HG03457 (cell line): Measurements from ENCODE around the gene SLC37A1.
A peak's percentile ranks its signal among the peaks of the same experiment; 100 is the strongest.

Experiments used
- ATAC-seq: cut with Tn5 transposase; IDR thresholded peaks from one replicate; pipeline ENCODE4 v1.9.1; 2021; ENCODE audit warnings: moderate number of reproducible peaks; ENCODE audit not compliant: unreplicated experiment

The SLC37A1 gene

GRCh38 chr21:42503711-42504110 lies 9.9 kb upstream of the SLC37A1 start:
- no peak for ATAC-seq

- ATAC-seq: no peak
Observed at GRCh38 chr21:42505090-42505726, 8.4 kb upstream of the SLC37A1 start.

- no peak for ATAC-seq
Observed at GRCh38 chr21:42507418-42507817, 6.2 kb upstream of the SLC37A1 start.

GRCh38 chr21:42508371-42508770 lies 5.3 kb upstream of the SLC37A1 start:
- no peak for ATAC-seq

- no peak for ATAC-seq
Observed at GRCh38 chr21:42509244-42509643, 4.4 kb upstream of the SLC37A1 start.

GRCh38 chr21:42512346-42513034 lies 1.2 kb upstream of the SLC37A1 start:
- ATAC-seq: no peak

DNA sequence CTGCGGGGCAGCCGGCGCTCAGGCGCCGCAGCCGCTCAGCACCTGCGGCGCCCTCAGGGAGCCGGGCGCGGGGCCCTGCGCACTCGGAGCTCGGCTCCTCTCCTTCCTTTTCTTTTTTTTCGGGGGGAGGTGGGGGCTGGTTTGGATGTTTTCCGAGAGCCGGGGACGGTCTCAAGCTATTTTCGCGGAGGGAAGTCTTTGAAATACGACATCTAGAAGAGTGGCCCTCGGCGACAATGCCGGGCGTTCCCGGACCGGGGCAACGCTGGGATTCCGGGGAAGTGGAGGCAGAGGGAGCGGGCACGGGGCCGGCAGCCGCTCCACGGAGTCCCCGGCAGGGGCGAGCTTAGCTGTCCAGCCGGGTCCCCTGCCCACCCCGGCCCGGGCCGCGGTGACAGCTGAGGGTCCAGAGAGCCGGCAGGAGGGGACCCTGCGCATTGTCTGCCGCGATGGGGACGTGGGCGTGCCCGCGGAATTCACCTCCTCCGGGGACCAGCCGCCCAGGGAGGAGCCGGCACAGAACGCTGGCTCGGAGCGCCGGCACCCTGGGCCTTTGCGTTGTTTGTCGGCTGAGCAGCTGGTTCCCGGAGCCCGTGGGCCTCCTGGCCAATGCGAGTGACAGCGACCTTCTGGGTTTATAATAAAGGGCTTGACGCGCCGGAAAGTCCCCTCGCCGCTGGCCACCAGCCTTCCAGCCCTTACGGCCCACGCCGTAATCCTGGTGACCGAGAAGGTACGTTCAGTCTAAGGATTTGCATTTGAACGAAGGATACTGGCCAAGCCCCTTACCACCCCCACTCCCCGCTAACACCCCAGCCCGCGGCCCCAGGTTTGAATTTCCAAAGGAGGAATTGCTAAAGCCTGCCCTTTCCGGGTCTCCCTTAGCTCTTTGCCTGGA lies 582 bp downstream of the SLC37A1 start:
- no peak for ATAC-seq

DNA sequence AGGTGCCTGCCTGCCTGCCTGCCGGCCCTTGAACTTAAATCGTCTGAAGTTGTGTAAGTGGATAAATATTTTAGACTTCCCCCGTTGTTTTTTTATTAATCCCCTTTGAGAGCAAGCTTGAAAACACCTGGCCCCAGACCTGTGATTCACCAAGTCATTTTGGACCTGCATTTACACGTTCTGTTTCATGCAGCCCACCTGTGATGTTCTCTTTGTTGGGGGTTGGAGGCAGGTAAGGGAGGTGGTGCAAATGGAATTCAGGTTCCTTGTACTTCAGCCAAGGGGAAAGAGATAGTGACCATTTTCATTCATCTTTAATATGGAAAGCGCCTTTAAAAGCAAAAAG lies 1.2 kb downstream of the SLC37A1 start:
- ATAC-seq: no peak

GRCh38 chr21:42515708-42516502 lies 2.3 kb downstream of the SLC37A1 start:
- ATAC-seq: no peak

DNA sequence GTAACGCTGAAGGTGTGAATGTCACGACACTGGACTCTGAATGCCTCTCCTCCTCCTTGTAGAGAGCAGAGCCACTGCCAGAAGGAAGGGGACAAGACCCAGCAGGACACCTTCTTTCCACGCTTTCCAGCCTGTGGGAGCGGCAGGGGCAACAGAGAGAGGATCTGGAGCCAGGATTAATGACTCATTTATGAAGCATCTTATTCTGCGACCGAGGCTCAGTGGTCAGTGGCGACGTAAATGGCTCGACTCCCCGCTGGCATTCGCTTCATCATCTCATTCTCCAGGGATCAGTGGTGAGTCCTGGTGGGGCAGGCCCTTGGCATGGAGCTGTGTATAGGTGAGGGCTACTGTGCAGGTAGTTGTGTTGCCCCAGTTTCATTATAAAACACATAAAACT lies 4.6 kb downstream of the SLC37A1 start:
- no peak for ATAC-seq

GRCh38 chr21:42518626-42519025 lies 5.0 kb downstream of the SLC37A1 start:
- no peak for ATAC-seq

- ATAC-seq: no peak
Observed at GRCh38 chr21:42520628-42521253, 7.1 kb downstream of the SLC37A1 start.

DNA sequence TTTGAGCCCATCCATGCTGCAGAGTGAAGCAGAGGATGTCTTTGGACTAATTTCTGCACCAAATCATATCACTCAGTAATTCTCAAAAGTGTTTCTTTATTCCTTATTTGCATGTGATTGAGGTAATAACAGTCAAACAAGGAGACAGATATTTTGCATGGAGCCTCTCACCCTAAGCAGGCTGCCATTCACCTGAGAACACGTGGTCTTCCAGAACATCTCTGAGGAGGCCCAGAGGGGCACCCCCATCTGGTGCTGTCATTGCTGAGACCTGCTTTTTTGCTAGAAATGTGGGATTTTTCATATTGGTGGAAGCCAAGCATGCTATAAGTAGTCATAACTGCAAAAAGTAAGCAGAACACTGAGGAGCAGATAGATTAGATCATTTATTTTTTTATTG lies 7.7 kb downstream of the SLC37A1 start:
- no peak for ATAC-seq

- ATAC-seq: no peak
Observed at GRCh38 chr21:42521805-42522204, 8.2 kb downstream of the SLC37A1 start.

- no peak for ATAC-seq
Observed at GRCh38 chr21:42522271-42522670, 8.6 kb downstream of the SLC37A1 start.

DNA sequence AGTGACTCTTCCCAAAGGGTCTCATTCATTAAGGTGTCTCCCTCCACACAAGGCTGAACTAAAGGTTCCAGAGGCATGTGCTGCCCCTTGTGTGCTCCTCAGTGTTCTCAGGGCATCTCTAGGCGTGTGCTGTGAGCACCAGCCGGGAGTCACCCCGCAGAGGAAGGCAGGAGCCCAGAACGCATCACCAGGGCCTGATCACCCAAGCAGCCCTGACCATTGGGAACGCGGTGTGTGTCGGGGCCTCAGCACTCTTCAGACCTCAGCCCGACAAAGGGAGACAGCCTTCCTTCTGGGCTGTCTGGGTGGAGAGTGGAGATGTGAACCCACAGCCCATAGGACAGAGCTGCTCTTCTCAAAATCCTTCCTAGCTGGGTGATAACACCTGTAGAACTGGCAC lies 9.1 kb downstream of the SLC37A1 start:
- no peak for ATAC-seq

DNA sequence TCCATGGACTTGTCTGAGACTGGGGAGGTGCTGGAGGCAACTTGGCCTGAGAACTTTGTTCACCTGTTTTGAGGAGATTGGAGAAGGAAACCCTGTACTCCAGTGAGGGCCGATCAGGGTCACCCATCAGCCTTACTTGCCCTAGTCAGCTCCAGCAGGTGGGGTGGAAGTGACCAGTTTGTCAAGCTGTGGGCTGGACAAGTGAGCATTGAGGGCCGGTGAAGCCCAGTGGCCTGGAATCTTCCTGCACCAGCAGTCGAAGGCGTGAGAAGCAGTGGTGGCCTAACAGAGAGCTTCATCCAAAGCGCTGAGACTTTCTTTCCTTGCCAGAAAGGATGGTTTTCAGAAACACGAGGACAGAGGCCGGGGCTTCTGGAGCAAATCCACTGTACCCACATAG lies 9.6 kb downstream of the SLC37A1 start:
- no peak for ATAC-seq

DNA sequence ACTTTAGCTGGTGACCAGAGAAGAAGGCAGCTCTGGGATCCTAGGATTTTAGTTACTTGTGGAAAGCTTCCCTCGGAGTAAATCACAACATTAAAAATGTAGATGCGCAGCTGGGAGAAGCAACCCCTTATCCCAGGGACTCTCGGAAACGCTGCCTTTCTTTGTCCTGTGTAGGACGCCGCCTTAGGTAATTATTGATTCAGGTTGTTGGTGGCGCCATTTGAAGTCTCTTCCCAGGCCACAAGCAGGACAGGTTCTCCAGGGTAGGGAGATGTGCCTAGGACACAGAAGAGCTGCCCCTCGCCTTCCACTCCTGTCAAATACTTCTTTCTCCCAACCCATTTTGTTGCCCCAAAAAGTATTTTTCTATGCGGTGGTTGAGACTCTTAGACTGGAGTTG lies 10.3 kb downstream of the SLC37A1 start:
- no peak for ATAC-seq

GRCh38 chr21:42524341-42525028 lies 10.8 kb downstream of the SLC37A1 start:
- ATAC-seq: peak; percentile 48

DNA sequence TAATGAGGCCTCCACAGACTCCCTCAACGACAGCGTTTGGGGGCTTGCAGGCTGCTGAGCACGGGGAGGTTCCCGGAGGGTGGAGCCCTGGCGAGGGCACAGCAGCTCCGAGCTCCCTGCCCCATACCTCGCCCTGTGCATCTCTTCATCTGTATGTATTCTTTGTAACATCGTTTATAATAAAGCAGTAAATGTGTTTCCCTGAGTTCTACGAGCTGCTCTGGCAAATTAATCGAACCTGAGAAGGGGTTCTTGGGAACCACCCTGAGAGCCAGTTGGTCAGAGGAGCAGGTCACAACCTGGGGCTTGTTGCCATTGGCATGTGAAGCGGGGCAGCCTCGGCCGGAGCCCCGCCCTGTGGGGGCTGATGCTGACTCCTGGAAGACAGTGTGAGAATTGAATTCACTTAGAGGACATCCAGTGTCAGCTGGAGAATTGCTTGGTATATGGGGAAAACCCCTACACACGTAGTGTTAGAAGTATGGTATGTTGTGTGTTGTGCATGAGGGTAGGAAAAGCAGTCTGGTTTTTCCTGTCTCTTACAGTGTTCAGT lies 11.5 kb downstream of the SLC37A1 start:
- ATAC-seq: peak; percentile 13
